ENCODE measurements around the gene SLCO4A1.

Gene SLCO4A1

DNA sequence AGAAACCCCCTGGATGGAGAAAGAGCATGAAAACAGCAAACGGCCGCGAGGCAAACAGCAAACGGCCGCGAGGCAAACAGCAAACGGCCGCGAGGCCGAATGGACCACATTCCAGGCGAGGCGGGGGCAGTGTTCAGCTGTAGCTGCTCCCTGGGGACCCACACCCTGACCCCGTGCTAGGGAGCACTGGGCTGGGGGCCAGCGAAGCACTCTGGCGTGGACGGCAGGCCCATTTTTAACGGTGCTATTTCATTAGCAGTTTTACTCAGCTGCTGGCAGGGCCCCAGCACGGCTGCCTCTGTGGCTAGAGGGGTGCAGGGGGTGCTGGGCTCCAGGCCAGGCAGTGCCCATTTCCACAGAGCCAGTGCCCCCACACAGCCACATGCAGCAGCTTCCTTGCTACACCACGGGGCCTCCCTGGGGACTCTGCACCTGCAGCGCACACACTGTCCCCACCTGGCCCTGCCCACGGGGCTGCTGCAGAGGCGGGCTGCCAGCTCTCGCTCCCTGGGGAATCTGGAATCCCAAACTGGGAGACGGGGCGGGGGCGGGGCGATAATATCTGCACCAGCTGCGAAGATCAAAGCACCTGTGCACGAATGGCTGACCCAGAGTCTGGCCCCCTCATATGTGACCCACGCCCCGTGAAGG, 35.6 kb upstream of the SLCO4A1 start:
- DNase-seq (ENCODE audit: low spot score): peak; percentile 88

DNA sequence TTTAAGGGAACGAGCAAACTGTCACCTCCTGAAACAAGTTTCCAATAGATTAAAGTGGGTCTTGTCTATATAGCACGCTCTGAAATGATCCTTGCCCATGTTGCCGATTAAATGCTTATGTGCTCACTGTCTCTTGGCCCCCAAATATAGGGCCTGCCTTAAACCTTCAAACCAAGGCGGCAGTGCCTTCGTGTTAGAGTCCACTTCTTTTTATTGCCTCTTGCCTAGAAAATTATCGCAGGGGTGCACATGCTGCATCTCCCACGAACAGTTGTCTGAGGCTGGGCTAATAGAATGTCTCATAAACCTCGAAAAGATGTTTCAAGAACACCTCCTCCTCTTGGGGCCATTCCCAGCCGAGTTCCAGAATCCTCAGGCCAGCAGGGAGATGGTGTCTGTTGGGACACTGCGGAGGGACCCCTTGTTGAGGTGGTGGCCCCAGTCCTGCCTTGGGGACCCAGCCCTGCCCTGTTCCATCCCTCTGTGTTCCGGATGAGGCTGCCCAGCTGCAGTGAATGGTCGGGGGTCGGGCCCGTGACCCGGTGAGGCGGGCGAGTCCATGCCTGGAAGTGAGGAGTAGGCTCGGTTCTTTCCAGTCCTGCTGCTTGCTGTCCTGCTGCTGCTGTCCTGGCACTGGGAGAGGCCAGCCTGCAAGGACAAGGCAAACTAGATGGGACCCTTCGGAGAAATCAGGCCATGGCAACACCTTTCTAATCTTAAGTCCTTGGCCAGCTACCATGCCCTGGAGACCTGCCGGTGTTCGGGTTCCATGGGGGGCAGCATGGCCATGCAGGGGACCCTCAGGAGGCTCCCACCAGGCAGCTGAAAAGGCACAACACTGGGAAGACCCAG, 34.7 kb upstream of the SLCO4A1 start:
- peak; percentile 57 for DNase-seq (ENCODE audit: low spot score)

DNA sequence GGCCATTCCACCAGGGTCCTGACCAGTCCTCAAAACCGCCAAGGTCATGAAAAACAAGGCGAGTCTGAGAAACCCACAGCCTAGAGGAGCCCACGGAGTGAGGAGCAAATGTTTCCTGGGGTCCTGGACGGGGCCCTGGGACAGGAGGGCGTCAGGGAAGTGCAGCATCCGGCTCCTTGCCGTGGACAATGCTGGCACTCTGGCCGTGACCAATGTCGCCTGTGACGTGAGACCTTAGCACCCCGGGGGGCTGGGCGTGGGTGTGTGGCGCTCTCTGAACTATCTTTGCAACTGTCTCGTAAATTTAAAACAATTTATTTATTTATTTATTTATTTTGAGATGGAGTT, 34.1 kb upstream of the SLCO4A1 start:
- DNase-seq (ENCODE audit: low spot score): no peak

DNA sequence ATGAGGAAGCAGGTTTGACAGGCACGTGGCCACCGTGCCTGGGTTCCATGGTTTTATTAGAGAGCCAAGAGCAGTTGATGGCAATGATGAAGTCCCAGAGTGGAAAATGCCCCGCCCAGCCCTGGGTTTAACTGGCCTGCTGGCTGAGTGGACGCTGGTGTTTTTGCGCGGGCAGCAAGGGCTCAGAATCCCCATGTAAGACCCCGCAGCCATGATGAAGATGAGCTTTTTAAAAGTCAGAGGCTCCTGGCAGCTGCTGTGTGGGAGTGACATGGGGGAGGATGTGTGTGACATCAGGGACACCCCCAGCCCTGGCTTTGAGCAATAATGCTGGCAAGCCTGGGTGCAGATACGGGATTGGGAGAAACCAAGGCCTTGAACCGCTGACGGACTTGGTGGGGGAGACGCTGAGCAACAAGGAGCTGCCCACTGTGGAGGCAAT, 33.0 kb upstream of the SLCO4A1 start:
- DNase-seq (ENCODE audit: low spot score): no peak

DNA sequence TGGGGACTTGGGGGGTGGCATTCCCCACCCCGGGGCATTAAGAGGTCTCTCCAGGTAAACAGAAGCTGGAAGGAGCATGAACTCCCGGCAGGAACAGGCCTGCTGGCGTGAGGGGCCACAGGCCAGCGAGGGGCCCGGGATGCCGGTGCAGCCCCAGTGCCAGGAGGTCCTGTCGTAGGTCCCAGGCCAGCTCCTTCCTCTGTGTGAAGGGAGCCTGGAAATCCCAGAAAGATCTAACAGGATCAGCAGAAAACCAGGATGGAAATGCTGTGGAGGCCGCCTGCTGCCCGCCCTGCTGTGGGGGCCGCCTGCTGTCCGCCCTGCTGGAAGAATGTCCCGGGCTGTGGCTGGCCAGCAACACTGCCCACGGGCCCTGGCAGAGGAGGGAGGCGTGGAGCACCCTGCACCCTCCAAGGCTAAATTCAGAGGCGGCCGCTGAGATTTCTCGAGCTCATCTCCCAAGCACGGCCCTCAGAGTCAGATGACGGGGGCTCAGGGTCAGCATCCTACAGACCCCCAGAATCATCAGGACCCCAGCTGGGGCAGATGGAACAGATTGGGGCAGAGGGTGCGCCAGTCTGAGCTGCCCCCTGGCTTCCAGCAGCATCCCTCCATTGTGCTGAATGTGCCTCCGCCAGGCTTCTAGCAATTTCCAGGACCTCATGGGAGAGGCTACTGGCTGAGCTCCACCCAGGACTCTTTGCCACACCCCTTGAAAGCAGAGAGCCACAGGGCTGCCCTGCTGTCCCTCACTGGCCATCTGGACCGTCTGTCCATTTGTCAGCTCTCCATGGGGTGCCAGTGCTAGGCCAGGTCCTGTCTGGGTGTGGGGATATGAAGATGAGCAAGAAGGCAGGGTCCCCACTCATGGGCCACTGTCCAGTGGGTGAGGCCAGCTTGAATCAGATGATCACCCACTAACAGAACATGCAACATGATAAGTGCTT, 32.2 kb upstream of the SLCO4A1 start:
- DNase-seq (ENCODE audit: low spot score): no peak

DNA sequence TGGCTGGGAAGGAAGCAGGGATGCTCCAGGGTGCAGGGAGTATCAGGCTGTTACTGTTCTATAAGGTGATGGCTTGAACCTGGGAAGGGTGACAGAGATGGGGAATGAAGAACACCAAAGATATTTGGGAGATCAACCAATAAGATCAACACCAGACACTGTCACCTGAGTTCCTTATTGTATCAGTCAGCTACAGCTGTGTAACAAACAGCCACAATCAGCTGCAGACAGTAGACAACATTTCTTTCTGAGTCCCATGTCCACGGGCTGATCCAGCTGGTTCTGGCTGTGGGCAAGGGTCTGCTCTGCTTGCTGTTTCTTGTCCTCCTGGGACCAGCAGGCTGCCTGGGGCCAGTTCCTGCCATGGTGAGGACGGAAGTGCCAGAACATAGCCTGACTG, 31.3 kb upstream of the SLCO4A1 start:
- DNase-seq (ENCODE audit: low spot score): no peak

DNA sequence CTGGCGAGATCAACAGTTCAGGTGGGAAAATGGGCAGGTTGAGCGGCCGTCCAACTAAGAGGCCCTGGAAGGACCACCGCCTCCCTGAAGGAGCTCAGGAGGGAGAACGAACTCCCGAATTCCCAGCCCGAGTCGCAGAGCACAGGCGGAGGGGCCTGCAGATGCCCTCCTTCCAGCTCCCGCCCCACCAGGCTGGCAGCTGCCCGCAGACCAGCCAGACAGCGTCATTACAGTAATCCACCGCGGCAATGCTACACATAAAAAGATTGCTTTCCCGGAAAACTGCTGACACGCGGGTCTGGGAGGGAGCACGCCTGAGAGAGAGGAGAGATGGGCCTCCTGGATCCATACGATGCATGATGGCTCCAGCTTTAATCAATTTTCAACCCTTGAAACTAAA, 30.5 kb upstream of the SLCO4A1 start:
- DNase-seq (ENCODE audit: low spot score): no peak

DNA sequence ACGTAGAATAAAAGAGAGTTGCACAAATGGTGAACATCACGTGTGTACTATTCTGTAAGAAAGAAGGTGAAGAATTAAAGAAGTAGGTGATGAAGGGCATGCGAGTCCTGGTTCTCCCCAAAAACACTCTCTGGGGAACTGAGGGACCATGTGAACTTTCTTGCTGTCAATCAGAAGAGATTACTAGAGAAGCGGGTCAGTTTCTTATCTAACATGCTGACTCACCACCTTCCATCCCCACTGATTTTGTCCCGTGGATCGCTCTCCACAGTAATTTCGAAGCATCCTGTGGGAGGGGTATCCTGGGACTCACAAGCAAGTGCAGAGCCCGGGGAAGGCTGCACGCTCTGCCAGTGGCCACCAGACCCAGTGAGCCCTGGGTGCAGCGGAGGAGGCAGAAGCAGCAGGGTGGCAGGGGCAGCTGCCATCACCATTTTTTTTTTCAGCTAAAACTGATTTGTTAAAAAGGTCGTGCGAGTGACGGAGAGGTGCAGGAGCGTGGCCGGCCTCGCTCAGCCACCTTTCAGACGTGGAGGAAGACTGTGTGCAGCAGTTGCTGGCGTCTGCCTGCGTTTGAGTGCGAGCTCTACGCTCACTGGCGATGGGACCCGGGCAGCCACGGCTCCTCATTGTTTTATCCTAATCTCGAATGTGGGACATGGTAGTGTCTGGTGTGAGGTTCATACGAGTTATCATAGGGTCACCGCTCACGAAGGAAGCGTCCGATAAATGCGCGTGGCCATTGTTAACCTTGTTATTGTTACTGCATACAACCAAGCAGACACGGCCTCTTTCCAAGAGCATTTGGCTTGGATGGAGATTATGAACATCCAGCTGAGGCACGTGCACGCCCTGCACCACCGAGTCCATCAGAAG, 28.0 kb upstream of the SLCO4A1 start:
- DNase-seq (ENCODE audit: low spot score): no peak

DNA sequence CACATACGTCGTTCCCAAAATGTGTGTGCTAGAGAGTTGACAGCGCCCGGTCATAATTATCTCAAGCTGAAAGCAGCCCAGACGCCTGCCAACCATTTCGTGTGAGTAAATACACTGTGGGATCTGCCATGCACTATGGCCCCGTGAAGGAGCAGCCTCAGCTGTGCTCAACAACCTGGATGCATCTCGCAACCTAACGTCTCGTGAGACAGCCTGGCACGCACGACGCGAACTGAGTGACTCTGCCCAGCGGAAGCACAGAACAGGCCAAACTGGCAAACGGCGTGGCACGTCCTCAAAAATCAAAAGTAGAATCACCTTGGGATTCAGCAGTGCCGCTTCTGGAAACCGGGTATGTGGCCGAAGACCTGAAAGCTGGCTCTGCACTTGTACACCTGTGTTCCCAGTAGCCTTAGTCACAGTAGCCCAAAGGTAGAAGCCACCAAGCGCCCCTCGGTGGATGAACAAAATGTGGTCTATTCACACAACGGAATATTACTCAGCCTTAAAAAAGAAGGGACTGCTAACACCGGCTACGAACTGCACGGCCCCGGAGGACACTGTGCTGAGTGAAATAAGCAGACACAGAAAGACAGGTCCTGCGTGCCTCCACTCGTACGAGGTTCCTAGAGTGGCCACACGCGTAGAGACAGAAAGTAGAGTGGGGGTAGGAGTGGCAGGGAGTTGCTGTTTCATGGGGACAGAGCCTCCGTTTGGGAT, 27.2 kb upstream of the SLCO4A1 start:
- no peak for DNase-seq (ENCODE audit: low spot score)

DNA sequence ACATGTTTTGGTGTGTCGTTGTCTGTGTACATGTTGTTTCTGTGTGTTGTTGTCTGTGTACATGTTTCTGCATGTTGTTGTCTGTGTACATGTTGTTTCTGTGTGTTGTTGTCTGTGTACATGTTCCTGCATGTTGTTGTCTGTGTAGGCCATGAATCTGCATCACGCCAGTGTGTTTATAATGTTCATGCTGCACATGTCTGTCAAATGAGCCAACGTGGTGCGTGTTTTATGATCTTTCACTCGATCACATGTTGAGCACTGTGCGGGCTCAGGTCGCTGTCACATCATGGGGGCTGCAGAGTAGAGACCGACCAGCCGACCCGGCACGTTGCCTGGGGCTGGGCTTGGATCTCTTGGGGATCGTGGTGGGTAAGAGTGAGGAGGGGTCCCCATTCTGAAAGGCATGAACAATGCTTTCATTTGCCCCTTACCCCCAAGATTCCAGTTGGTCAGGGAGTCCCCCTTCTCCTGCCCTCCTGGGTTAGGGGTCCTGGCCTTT, 26.5 kb upstream of the SLCO4A1 start:
- no peak for DNase-seq (ENCODE audit: low spot score)

DNA sequence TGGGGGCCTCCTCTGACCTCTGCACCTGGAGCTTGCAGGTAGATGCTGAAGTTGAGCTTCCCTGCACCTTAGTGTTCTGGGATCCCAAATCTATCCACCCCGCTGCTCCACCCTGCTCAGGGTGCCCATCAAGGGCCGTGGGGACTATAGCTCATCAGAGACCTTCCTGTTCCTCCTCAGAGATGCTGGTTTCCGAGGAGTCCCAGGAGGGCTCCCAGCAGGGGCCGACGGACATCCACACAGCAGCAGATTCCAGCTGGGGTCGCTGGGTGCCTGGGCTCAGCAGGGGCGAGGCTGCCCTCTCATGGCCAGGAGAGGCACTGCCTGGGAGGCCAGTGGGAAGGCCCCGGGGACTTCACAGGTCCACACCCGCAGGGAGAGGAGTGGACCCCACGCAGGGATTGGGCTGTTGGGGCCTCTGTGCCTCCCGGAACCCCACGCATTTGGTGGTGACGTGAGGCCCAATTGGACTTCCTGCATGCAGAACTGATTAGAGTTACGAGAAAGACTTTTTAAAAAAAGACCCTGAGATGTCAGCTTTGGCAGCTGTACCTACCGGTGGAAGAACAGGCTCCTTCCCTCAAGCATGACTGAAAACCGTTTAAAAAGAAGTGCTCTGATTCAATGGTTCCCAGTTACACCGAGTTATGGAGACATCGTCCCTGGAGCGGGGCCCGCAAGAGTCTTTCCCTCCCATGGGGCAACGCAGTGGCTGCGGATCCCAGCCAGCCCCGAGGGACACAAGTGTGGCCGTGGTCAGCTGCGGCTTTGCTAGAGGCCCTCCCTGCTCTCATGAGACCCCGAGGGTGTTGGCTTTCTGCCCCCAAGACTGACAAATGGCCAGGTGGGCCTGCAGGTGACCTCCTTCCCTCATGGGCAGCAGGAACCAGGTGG, 25.3 kb upstream of the SLCO4A1 start:
- DNase-seq (ENCODE audit: low spot score): peak; percentile 85

DNA sequence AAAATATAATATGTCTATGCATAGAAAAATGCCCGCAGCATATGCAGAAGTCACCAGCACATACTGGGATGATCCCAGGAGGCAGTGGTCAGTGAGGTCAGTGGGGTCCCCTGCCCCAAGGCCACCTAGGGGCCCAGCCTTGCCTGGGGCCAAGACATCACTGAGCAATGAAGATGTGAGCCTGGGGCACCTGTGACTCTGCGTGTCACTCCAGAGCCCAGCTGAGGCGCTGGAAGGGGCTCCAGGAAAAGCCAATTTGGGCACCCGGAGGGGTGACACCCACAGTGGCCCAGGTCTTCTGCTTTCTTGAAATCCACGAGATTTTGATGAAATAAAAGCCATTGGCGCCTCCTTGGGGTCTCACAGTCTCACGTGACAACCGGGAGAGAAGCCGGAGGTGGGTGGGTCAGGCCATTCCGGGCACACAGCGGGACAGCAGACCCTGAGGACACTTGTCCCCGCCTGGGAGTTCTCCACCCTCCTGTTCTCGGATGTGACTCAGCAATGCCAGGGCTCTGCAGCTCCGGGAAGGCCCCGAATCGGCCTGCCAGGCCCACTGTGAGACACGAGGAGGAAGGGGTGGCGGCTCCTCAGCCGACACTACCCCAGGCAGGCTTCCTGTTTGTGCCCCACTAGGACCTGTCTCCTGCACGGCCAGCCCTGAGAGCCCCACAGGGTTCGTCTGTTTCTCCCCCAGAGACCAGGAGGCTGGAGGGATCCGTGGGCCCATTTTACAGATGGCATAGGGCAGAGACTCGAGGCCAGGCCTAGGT, 24.4 kb upstream of the SLCO4A1 start:
- DNase-seq (ENCODE audit: low spot score): peak; percentile 63

DNA sequence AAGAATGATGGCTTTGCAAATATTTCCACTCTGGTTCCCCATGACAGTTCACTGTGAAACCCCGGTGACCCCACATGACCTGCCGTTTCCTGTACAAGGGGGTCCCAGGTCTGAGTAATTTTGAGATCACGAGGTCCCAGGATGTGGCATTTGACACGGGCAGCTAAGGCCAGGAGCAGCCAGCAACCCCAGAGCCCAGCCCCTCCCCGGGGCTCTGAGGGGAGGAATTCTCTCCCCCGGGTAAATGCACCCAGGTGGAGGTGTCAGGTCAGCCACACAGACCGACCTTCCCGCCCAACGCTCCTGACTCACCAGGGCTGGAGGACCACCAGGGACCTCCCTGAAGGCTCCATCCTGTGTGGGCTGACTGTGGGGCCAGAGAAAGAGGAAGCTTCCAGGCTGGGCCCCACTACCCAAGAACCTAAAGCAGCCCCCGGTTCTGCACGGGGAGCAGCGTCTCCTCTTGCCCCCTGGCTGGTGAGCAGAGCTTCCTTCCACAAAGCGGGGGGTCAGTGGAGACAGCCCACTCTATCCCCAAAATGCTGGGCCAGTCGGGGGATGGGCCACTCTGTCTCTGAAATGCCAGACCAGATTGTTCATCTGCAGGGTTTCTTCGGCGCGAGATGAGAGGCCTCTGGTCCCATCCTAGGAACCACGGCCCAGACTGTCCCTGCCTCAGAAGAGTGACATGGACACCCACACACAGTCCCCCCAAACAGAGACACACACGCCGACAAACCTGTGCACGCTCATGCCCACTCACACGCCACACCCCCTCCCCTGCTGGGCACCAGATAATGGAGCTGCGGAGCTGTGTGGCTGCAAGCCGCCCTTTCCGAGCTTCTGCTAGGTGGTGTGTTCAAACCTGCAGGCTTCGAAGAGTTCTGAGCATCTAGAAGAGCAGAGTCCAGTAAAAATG, 23.4 kb upstream of the SLCO4A1 start:
- DNase-seq (ENCODE audit: low spot score): peak; percentile 59

DNA sequence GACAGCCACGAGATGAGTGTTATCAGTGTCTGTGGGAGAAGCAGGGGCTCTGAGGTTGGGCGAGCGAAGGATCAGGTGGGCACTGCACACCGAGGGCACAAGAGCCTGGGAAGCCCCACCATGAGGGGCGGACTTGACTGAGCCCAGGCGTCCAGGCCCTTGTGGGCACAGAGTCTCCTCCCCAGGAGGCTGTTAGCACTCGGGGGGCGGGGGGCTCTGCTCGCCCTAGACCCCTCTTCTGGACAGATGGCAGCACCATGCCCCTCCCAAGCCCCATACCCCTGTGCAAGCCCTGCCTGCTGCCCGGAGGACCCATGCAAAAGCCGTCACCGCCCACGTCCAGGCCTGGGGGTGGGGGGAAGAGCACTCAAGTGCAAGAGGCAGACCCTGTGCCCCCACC, 21.7 kb upstream of the SLCO4A1 start:
- no peak for DNase-seq (ENCODE audit: low spot score)

DNA sequence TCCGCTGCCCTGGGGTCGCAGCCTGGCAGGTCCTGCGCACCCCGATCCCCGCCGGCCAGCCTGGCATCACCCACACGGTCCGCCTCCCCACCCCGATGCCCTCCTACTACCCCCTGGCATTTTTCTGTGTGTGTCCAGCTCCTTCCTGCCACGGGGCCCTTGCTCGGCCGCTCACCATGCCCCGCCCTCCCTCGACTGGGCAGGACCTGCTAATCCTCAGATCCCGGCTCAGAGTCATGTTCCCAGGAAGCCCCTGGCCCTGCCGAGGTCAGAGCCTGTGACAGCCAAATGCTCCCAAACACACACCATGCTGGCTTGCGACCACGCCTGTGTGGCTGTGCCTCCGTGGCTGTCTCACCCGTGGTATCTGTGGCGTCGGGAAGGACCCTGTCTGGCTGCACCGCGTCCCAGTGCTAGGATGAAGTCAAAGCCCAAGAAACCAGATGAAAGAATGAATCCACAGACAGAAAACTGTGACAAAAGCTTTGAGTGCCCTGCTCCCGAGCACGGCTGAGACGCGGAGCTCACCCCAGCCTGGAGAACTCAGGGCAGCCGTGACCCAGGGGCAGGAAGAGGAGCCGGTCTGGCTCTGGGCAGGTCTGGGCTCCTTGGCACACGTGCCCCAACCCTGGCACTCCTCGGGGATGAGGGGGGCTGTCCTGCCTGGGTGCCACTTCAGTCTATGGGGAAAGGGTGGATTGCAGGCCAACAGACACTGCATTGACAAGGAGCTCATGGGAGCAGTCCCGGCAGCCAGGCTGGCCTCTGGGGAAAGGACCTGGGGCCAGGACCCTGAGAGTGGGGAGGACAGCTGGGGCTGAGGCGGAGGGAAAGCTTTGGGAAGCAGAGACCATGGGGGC, 20.8 kb upstream of the SLCO4A1 start:
- no peak for DNase-seq (ENCODE audit: low spot score)

DNA sequence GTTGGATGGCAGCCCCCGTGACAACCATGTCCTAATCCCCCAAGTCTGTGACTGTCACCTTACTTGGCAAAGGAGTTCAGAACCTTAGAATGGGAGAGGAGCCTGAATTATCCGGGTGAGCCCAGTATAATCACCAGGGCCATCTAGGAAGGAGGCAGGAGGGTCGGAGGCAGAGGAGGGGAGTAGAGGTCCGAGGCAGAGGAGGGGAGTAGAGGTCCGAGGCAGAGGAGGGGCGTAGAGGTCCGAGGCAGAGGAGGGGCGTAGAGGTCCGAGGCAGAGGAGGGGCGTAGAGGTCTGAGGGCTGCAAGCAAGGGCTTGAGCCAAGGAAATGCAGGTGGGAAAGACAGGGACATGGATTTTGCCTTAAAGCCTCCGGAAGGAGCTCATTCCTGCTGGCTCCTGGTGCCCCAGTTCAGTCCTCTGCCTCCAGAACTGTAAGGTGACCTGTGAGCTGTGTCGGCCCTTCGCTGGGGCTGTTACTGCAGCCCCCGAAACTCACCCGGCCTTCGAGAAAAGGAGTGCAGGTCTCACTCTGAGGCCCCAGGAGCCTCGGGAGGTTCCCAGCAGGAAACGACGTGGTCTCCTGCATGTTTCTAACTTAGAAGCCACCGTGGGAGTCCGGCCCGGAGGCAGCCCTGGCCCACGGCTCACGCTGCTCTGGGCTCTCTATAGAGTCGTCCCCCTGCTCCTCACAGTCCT, 20.0 kb upstream of the SLCO4A1 start:
- no peak for DNase-seq (ENCODE audit: low spot score)
